ENCODE data around the gene OR10A3.

The OR10A3 gene

GRCh38 chr11:7941146-7941545 is 362 bp downstream of the OR10A3 start:
- DNase-seq (ENCODE audit: low read depth, low spot score) = no peak

DNA sequence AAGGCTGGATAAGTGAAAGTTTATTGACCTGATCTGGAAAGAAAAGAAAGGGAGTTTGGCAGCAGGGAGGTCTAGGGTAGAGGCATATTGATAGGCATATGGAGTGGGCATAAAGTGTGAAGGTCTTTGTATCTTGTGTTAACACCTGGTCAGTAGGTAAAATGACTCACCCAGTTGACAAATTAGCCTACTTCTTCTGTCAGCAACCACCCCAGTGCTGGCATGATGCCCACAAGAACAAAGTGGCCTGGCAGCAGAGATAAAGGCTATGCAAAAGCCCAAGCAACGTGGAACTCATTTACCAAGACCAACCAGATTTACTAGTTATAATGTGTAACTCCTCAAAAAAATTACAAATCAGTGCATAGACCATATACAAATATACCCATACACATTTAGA is 4.9 kb downstream of the OR10A3 start:
- no peak for DNase-seq (ENCODE audit: low read depth, low spot score)

GRCh38 chr11:7931168-7931567 is 10.3 kb downstream of the OR10A3 start, which contains the start of gene OR10A6:
OR10A6 (minus strand) TSS chr11:7931268; CDS start chr11:7928662, 2,606 bp downstream.
- no peak for DNase-seq (ENCODE audit: low read depth, low spot score)

GRCh38 chr11:7927635-7928034 is 13.9 kb downstream of the OR10A3 start:
- DNase-seq (ENCODE audit: low read depth, low spot score) = no peak

GRCh38 chr11:7924536-7924935 is 17.0 kb downstream of the OR10A3 start:
- no peak for DNase-seq (ENCODE audit: low read depth, low spot score)

DNA sequence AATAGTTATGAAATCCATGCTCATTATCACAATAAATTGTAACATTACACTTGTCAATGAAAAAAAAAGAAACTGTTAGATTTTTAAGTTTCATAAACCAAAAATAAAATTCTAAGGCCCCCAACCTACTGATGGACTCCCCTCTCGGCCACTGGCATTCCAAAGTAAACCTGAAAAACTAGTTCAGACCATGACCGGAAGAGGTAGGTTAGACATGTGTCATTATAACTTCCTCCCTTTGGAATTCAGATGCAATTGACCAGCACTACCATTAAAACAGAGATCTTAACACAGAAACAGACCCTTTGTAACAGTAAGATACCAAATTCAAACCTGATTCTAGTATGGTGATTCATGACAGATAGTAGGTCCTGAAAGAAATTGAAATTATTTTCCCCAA is 23.4 kb downstream of the OR10A3 start:
- DNase-seq (ENCODE audit: low read depth, low spot score) = no peak

GRCh38 chr11:7911011-7911410 is 30.5 kb downstream of the OR10A3 start:
- no peak for DNase-seq (ENCODE audit: low read depth, low spot score)

DNA sequence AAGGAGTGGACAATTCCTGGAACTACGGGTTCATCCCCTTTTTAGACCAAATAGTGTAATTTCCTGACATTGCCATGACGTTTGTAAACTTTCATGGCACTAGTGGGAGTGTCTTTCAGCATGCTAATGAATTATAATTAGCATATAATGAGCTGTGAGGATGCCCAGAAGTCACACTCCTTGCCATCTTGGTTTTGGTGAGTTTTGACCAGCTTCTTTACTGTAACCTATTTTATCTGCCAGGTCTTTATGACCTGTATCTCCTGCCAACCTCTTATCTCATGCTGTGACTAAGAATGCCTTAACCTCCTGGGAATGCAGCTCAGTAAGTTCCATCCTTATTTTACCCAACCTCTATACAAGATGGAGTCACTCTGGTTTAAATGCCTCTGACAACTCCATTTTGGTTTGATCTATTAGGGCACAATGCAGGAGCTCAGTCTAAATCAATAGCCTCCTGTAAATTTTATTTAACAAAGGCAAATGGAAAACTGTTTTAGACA is 31.2 kb downstream of the OR10A3 start:
- DNase-seq (ENCODE audit: low read depth, low spot score) = no peak

GRCh38 chr11:7909585-7910285 is 31.8 kb downstream of the OR10A3 start:
- DNase-seq (ENCODE audit: low read depth, low spot score) = no peak

DNA sequence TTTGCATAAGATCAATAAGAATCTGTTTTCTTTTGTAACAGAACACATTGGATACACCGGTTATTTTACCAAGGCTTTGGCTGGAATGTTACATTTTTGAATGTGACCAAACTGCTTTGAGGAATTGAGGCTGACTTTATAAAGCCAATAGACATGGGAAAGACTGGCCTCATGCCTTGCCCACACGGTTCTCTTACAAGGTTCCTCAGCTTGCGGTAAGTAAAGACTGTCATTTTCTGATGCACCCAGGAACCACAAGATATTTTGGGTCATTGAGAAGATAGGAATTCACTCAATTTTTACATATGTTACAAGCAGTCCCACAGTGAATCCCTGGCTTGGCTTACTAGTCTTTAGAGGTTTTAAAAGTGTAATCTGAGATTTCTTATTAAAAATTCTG is 34.4 kb downstream of the OR10A3 start:
- DNase-seq (ENCODE audit: low read depth, low spot score) = no peak

GRCh38 chr11:7906481-7906880 is 35.0 kb downstream of the OR10A3 start:
- DNase-seq (ENCODE audit: low read depth, low spot score) = no peak

DNA sequence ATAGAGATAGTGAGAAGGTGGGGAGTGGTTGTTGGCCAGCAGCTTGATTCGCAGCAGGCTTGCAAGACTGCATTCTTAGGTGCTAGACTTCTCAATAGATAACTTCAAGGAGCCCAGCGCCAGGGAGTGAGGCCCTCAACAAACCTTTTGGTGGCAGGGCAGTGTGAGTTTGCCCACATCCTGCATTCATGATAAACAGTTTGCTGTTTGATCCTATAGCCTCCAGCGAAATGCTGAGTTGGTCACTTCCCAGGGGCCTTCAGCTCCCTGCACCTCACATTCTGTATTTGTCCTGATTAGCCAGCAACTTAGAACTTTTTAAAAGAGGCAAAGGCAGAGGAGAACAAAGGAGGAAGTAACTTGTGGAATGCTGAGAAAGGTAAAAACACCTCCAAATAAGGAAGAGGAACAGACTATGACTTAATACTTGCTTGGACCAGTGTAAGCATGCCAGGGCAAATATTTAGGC is 35.5 kb downstream of the OR10A3 start:
- no peak for DNase-seq (ENCODE audit: low read depth, low spot score)

GRCh38 chr11:7905549-7905948 is 36.0 kb downstream of the OR10A3 start:
- no peak for DNase-seq (ENCODE audit: low read depth, low spot score)

- DNase-seq (ENCODE audit: low read depth, low spot score) = no peak
These were observed 36.6 kb downstream of the OR10A3 start for GRCh38 chr11:7904917-7905316.

DNA sequence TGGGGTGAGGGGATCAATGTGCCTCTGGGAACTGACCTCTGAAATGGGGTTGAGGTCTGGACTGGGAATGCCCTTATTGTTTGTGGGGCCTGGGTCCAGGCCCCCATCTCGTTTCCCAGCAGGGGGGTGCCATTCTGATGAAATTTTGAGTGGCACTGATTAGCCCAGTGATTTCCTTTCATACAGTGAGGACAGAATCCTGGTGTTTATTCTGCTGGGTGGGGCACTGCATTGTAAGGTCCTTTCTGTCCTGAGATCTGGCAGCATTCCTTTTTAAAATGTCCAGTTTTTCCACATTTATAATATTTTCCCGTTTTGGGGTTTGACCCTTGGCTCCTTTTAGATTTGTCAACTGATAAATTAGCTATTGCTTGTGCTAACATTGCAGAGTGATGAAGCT is 37.6 kb downstream of the OR10A3 start:
- no peak for DNase-seq (ENCODE audit: low read depth, low spot score)

DNA sequence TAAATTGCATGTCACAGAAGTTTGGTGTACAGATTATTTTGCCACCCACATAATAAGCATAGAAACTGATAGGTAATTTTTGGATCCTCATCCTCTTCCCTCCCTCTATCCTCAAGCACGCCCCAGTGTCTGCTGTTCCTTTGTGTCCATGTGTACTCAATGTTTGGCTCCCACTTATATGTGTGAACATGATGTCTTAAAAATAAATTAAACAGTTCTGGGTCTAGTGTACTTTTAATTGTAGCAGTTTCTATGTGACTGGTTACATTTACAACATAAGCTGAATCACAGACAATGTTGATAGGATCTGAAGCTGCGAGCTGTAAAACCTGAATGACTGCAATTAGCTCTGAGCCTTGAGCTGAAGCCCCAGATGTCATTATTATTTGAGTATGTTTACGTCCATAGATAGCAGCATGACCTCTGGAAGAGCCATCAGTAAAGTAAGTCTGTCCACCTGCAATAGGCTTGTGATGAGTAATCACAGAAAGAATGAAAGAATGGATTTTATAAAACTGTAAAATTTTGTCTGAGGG is 40.1 kb downstream of the OR10A3 start:
- DNase-seq (ENCODE audit: low read depth, low spot score) = no peak

- no peak for DNase-seq (ENCODE audit: low read depth, low spot score)
These were observed 40.8 kb downstream of the OR10A3 start for GRCh38 chr11:7900686-7901085.

DNA sequence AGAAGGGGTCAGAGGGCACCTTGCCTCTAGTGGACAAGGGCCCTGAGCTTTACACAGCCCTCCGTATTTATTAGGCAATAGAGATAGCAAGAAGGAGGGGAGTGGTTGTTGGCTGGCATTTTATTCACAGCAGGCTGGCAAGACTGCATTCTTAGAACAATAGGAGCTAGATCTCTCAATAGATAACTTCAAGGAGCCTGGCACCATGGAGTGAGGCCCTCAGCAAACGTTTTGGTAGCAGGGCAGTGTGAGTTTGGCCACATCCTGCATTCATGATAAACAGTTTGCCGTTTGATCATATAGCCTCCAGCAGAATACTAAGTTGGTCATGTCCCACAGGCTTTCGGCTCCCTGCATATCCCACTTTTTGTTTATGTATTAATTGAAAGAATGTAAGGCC is 42.1 kb downstream of the OR10A3 start:
- DNase-seq (ENCODE audit: low read depth, low spot score) = no peak

- DNase-seq (ENCODE audit: low read depth, low spot score) = no peak
These were observed 42.7 kb downstream of the OR10A3 start for GRCh38 chr11:7898666-7899283.

DNA sequence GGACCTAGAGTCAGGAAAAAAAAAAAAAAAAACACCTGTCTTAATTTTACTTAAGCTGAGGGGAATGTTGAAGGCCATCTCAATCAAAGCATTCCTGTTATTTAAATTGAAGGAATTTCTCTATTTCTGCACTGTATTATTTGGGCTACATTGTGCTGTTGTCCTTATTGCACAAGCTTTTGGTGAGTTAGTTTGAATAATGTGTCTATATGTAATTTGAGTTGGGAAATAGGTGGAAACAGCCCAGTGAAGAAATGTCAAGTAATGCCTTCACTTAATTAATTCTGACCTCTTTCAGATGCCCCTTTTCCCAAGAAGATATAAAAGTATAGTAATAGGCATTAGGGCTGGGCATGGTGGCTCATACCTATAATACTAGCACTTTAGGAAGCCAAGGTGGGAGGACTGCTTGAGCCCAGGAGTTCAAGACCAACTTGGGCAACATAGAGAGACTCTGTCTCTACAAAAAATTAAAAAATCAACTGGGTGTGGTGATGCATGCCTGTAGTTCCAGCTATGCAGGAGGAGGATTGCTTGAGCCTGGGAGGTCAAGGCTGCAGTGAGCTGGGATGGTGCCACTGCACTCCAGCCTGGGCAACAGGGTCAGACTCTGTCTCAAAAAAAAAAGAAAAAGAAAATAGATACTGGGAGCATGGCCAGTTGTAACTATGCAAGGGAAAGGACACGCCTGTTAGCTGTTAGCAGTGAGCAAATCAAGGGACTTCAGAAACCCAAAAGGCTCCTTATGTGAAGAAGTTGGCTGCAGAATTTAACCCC is 45.3 kb downstream of the OR10A3 start:
- no peak for DNase-seq (ENCODE audit: low read depth, low spot score)

DNA sequence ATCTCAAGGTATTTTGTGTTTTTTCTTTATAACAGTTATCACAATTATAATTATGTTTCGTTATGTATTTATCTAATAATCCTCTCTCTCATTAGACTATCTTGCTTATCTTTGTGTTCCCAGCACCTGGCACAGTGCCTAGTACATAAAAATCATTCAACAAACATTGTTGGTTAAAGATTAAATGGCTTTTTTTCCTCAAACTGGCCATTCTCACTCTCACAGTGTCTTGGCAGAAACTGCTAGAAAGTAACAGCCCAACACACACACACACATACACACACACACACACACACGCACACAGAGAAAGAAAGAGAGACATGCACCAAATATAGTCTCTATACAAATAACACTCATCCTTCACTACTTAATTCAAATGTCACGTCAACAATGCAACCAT is 47.3 kb downstream of the OR10A3 start:
- DNase-seq (ENCODE audit: low read depth, low spot score) = no peak

DNA sequence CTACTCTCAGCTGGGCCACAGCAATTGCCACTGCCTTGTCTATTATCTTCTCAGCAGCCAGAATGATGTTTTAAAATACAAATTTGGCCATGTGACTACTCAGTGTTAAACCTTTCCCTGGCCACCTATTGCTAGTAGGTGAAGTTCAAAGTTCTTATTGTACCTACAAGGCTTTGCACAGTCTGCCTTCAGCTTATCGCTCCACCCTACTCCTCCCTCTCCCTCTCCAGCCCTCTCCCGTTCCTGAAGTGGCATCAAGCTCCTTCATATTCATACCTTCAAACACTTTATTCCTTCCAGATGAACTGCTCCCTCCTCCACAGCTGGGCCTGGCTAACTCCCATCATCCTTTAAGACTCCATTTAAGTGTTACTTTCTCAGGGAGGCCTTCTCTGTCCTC is 47.7 kb downstream of the OR10A3 start:
- DNase-seq (ENCODE audit: low read depth, low spot score) = no peak
